IMR-90 (cell line): Measurements from ENCODE around the gene STX16.

Experiments used
- POLR2A ChIP-seq: IDR thresholded peaks from 2 replicates; pipeline ENCODE4 v1.6.1; 2012; ENCODE audit warnings: mild to moderate bottlenecking, low read depth, low read length
- TF ChIP-seq, protein P1 (sequence below): conservative IDR thresholded peaks from 2 replicates; pipeline ENCODE4 v1.5.1; 2012; ENCODE audit warnings: mild to moderate bottlenecking, low read depth, low read length, improper control_type of control experiment

- TF ChIP-seq, protein P1, sequence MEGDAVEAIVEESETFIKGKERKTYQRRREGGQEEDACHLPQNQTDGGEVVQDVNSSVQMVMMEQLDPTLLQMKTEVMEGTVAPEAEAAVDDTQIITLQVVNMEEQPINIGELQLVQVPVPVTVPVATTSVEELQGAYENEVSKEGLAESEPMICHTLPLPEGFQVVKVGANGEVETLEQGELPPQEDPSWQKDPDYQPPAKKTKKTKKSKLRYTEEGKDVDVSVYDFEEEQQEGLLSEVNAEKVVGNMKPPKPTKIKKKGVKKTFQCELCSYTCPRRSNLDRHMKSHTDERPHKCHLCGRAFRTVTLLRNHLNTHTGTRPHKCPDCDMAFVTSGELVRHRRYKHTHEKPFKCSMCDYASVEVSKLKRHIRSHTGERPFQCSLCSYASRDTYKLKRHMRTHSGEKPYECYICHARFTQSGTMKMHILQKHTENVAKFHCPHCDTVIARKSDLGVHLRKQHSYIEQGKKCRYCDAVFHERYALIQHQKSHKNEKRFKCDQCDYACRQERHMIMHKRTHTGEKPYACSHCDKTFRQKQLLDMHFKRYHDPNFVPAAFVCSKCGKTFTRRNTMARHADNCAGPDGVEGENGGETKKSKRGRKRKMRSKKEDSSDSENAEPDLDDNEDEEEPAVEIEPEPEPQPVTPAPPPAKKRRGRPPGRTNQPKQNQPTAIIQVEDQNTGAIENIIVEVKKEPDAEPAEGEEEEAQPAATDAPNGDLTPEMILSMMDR: no peak
- TF ChIP-seq POLR2A: no peak
Measured at GRCh38 chr20:58657262-58657661, 6.2 kb downstream of the STX16 start.
